Hepatocyte (in vitro differentiated cells): ENCODE results near the gene CDC23. TPM values are rescaled to one million over a fixed set of nuclear protein-coding genes. Genes with fewer than 3 reads are reported as not detected.

ENCODE experiments used
- DNase-seq: peaks from one replicate; pipeline ENCODE4 v3.0.0-alpha.2; 2016; ENCODE audit warnings: low spot score
- H2AFZ ChIP-seq: fragments of 200-600 bp; sonication (generic); 2 replicates; pipeline ENCODE4 v1.6.0; 2016; ENCODE audit warnings: antibody characterized with exemption, mild to moderate bottlenecking
- H3K27ac ChIP-seq: fragments of 200-600 bp; sonication (generic); 2 replicates; pipeline ENCODE4 v1.5.1; 2016; ENCODE audit warnings: mild to moderate bottlenecking
- H3K27me3 ChIP-seq: fragments of 200-600 bp; sonication (generic); 2 replicates; pipeline ENCODE4 v1.6.1; 2016
- H3K36me3 ChIP-seq: fragments of 200-600 bp; sonication (generic); replicated peaks from 2 replicates; pipeline ENCODE4 v1.5.1; 2016; ENCODE audit warnings: low read depth; ENCODE audit not compliant: insufficient read depth
- H3K4me1 ChIP-seq: fragments of 200-600 bp; sonication (generic); 2 replicates; pipeline ENCODE4 v1.5.1; 2016; ENCODE audit warnings: mild to moderate bottlenecking, moderate library complexity; ENCODE audit not compliant: insufficient read depth
- H3K4me2 ChIP-seq: fragments of 200-600 bp; sonication (generic); 2 replicates; pipeline ENCODE4 v1.6.0; 2016
- H3K4me3 ChIP-seq: fragments of 200-600 bp; sonication (generic); 2 replicates; pipeline ENCODE4 v1.5.1; 2016; ENCODE audit warnings: mild to moderate bottlenecking
- H3K79me2 ChIP-seq: fragments of 200-600 bp; sonication (generic); 2 replicates; pipeline ENCODE4 v1.6.0; 2017; ENCODE audit warnings: mild to moderate bottlenecking
- H3K9me2 ChIP-seq: fragments of 200-600 bp; sonication (generic); replicated peaks from 2 replicates; pipeline ENCODE4 v1.6.0; 2017; ENCODE audit warnings: mild to moderate bottlenecking; ENCODE audit not compliant: insufficient read depth
- H3K9me3 ChIP-seq: fragments of 200-600 bp; sonication (generic); 2 replicates; pipeline ENCODE4 v1.5.1; 2016; ENCODE audit warnings: low read depth, mild to moderate bottlenecking
- H4K20me1 ChIP-seq: fragments of 200-600 bp; sonication (generic); 2 replicates; pipeline ENCODE4 v1.6.0; 2016; ENCODE audit warnings: mild to moderate bottlenecking; ENCODE audit not compliant: insufficient read depth, poor library complexity, severe bottlenecking
- EZH2 ChIP-seq: fragments of 200-600 bp; sonication (generic); IDR thresholded peaks from 2 replicates; pipeline ENCODE4 v1.6.1; 2016; ENCODE audit warnings: antibody characterized with exemption, mild to moderate bottlenecking, borderline replicate concordance
- EZH2phosphoT487 ChIP-seq: fragments of 200-600 bp; sonication (generic); IDR thresholded peaks from one replicate; pipeline ENCODE4 v1.6.1; 2018; ENCODE audit warnings: antibody characterized with exemption, mild to moderate bottlenecking, low read depth, moderate library complexity; ENCODE audit not compliant: unreplicated experiment, severe bottlenecking
- WGBS: methylation state at CpG from one replicate; pipeline ENCODE4 v1.1.6; 2016; ENCODE audit warnings: low lambda C conversion rate; ENCODE audit errors: missing lambda C conversion rate; 5-methylcytosine and 5-hydroxymethylcytosine counted together
- polyA plus RNA-seq: library from polyadenylated mRNA; unstranded; fragments of >200 nt; fragmentation: Nextera tagmentation; extraction: Ambion mirVana; gene quantifications from 2 replicates; pipeline ENCODE4 v1.2.1, GENCODE V29; 2016
- total RNA-seq: library from RNA; depleted of rRNA; stranded (reverse); fragments of >200 nt; gene quantifications from 2 replicates; pipeline ENCODE4 v1.2.3, GENCODE V29; 2014
- TF ChIP-seq, protein P1 (sequence below): fragments of 200-600 bp; sonication (generic); IDR thresholded peaks from 2 replicates; pipeline ENCODE4 v1.5.1; 2016; ENCODE audit warnings: antibody characterized with exemption, mild to moderate bottlenecking; ENCODE audit not compliant: poor library complexity

Gene CDC23
- total and polyA plus RNA-seq, 2 experiments from 2014 or later = 33.2 to 35.0 TPM

DNA sequence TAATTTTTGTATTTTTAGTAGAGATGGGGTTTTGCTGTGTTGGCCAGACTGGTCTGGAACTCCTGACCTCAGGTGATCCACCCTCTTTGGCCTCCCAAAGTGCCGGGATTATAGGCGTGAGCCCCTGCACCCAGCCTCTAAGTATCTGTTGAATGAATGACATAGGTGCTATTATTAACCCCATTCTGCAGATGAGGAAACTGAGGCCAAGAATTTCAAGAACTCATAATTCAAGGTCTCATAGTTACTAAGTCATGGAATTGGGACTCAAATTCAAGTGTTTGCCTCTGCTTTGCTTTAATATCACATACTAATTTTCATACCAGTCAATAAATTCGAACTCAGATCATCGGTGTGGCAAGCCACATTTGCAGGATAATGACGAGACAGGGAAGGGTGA lies 32.3 kb downstream of the CDC23 start:
- no peak for DNase-seq
- no peak overlapping the region for H3K27ac ChIP-seq
- no peak overlapping the region for H3K4me3 ChIP-seq
- 94% methylated on average over 5 of the region's 5 CpGs for WGBS
- TF ChIP-seq EZH2phosphoT487 (no peak), EZH2 (no peak)
- H3K9me3 ChIP-seq = no peaks in the 10 kb centered on the region
- H3K36me3 ChIP-seq = no peaks in the 10 kb centered on the region
- no peak overlapping the region for H2AFZ ChIP-seq
- peaks cover 11% of the 10 kb centered on the region for H3K4me1 ChIP-seq
- H3K79me2 ChIP-seq = peaks cover 37% of the 10 kb centered on the region
- H4K20me1 ChIP-seq = peaks cover 3% of the 10 kb centered on the region
- no peaks in the 10 kb centered on the region for H3K27me3 ChIP-seq
- no peaks in the 10 kb centered on the region for H3K9me2 ChIP-seq
- H3K4me2 ChIP-seq = peak overlapping the region; percentile 84

DNA sequence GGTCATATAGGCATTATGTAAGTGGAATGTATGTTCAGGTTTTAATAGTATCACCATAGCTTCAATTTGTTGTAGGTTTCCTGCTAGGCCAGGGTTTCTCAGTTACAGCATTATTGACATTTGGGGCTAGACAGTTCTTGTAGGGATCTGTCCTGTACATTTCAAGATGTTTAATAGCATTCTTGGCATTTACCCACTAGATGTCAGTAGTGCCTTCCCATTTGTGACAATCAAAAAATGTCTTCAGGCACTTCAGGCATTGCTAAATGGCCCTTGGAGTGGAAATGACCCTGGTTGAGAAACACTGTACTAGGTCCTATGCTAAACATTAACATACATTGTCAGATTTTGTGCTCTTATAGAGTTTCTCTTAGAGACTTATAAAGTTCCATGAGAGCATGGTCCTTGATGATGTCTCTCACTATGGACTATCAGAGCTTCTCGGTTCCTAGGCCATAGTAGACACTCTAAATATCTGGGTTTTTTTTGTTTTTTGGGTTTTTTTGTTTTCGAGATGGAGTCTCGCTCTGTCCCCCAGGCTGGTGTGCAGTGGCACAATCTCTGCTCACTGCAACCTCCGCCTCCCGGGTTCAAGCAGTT lies 32.8 kb downstream of the CDC23 start:
- peak; percentile 68 for DNase-seq
- Histone ChIP-seq H3K9me2 (no peaks in the 10 kb centered on the region), H3K36me3 (no peaks in the 10 kb centered on the region), H3K79me2 (peaks cover 40% of the 10 kb centered on the region), H3K4me2 (peak overlapping the region; percentile 84), H4K20me1 (peaks cover 3% of the 10 kb centered on the region), H3K4me3 (no peak overlapping the region), H2AFZ (no peak overlapping the region), H3K4me1 (peaks cover 11% of the 10 kb centered on the region), H3K27me3 (no peaks in the 10 kb centered on the region), H3K27ac (no peak overlapping the region), H3K9me3 (no peaks in the 10 kb centered on the region)
- TF ChIP-seq EZH2phosphoT487 = no peak
- TF ChIP-seq, protein P1, sequence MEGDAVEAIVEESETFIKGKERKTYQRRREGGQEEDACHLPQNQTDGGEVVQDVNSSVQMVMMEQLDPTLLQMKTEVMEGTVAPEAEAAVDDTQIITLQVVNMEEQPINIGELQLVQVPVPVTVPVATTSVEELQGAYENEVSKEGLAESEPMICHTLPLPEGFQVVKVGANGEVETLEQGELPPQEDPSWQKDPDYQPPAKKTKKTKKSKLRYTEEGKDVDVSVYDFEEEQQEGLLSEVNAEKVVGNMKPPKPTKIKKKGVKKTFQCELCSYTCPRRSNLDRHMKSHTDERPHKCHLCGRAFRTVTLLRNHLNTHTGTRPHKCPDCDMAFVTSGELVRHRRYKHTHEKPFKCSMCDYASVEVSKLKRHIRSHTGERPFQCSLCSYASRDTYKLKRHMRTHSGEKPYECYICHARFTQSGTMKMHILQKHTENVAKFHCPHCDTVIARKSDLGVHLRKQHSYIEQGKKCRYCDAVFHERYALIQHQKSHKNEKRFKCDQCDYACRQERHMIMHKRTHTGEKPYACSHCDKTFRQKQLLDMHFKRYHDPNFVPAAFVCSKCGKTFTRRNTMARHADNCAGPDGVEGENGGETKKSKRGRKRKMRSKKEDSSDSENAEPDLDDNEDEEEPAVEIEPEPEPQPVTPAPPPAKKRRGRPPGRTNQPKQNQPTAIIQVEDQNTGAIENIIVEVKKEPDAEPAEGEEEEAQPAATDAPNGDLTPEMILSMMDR = peak; percentile 54
- 80% methylated on average over 5 of the region's 5 CpGs for WGBS

- Histone ChIP-seq H3K36me3 (no peaks in the 10 kb centered on the region), H3K9me3 (no peaks in the 10 kb centered on the region), H3K4me2 (peak overlapping the region; percentile 84), H3K4me1 (peaks cover 11% of the 10 kb centered on the region), H3K4me3 (peak overlapping the region; percentile 29), H3K9me2 (no peaks in the 10 kb centered on the region), H4K20me1 (peaks cover 3% of the 10 kb centered on the region), H3K27ac (no peak overlapping the region), H3K27me3 (no peaks in the 10 kb centered on the region), H2AFZ (peak overlapping the region; percentile 18), H3K79me2 (peaks cover 45% of the 10 kb centered on the region)
- 2% methylated on average over 23 of the region's 23 CpGs for WGBS
- peak; percentile 10 for DNase-seq
- TF ChIP-seq, protein P1 = no peak
- TF ChIP-seq EZH2 (no peak), EZH2phosphoT487 (no peak)
Measured at GRCh38 chr5:138179277-138179857, 33.8 kb downstream of the CDC23 start.

- Histone ChIP-seq H3K79me2 (peaks cover 52% of the 10 kb centered on the region), H3K27ac (peak within 1 kb of the TSS; percentile 77), H2AFZ (peak within 1 kb of the TSS; percentile 79), H3K4me3 (peak within 1 kb of the TSS; percentile 86), H3K9me2 (no peaks in the 10 kb centered on the region), H3K36me3 (no peaks in the 10 kb centered on the region), H3K27me3 (no peaks in the 10 kb centered on the region), H3K4me2 (peak within 1 kb of the TSS; percentile 86), H3K9me3 (no peaks in the 10 kb centered on the region), H3K4me1 (peaks cover 11% of the 10 kb centered on the region), H4K20me1 (peaks cover 3% of the 10 kb centered on the region)
- under 1% methylated on average over 41 of the region's 41 CpGs for WGBS
- TF ChIP-seq EZH2phosphoT487 = no peak
- no peak for TF ChIP-seq EZH2
- peak; percentile 97 for DNase-seq
Measured at GRCh38 chr5:138178516-138179276, 34.4 kb downstream of the CDC23 start, which contains the start of the genes BRD8 and KIF20A. TSS of gene BRD8 (minus strand) at chr5:138178630. CDS start at chr5:138178614, 16 bp downstream. TSS of gene KIF20A (plus strand) at chr5:138179112. CDS start at chr5:138179681, 569 bp downstream.
